ENCODE data around the gene ADARB1.

Gene ADARB1

GRCh38 chr21:45074818-45075595 is 627 bp downstream of the ADARB1 start:
- no peak for DNase-seq (ENCODE audit: low read depth in 2 of 2)

GRCh38 chr21:45075596-45076244 is 1.3 kb downstream of the ADARB1 start:
- no peak for DNase-seq (ENCODE audit: low read depth in 2 of 2)

GRCh38 chr21:45076245-45076711 is 1.9 kb downstream of the ADARB1 start:
- DNase-seq (ENCODE audit: low read depth in 2 of 2): no peak

- DNase-seq (ENCODE audit: low read depth in 2 of 2): no peak
Observed at GRCh38 chr21:45078371-45078770, 4.0 kb downstream of the ADARB1 start.

GRCh38 chr21:45078877-45079281 is 4.5 kb downstream of the ADARB1 start:
- DNase-seq (ENCODE audit: low read depth in 2 of 2): peak; percentile 58 to 75

GRCh38 chr21:45079351-45079750 is 5.0 kb downstream of the ADARB1 start:
- DNase-seq (ENCODE audit: low read depth in 2 of 2): no peak

- no peak for DNase-seq (ENCODE audit: low read depth in 2 of 2)
Observed at GRCh38 chr21:45080232-45080631, 5.9 kb downstream of the ADARB1 start.

- DNase-seq (ENCODE audit: low read depth in 2 of 2): peak in 1 of 2 donors; percentile 26
Observed at GRCh38 chr21:45080639-45081414, 6.4 kb downstream of the ADARB1 start.

GRCh38 chr21:45081636-45082035 is 7.3 kb downstream of the ADARB1 start:
- no peak for DNase-seq (ENCODE audit: low read depth in 2 of 2)

GRCh38 chr21:45082736-45083135 is 8.4 kb downstream of the ADARB1 start:
- no peak for DNase-seq (ENCODE audit: low read depth in 2 of 2)

GRCh38 chr21:45084121-45084520 is 9.7 kb downstream of the ADARB1 start:
- no peak for DNase-seq (ENCODE audit: low read depth in 2 of 2)

- DNase-seq (ENCODE audit: low read depth in 2 of 2): no peak
Observed at GRCh38 chr21:45084881-45085536, 10.6 kb downstream of the ADARB1 start.

- no peak for DNase-seq (ENCODE audit: low read depth in 2 of 2)
Observed at GRCh38 chr21:45085700-45086099, 11.3 kb downstream of the ADARB1 start.

GRCh38 chr21:45086337-45086958 is 12.1 kb downstream of the ADARB1 start:
- DNase-seq (ENCODE audit: low read depth in 2 of 2): no peak

- no peak for DNase-seq (ENCODE audit: low read depth in 2 of 2)
Observed at GRCh38 chr21:45087022-45087823, 12.8 kb downstream of the ADARB1 start.

- DNase-seq (ENCODE audit: low read depth in 2 of 2): no peak
Observed at GRCh38 chr21:45088116-45088515, 13.7 kb downstream of the ADARB1 start.

GRCh38 chr21:45088729-45089128 is 14.3 kb downstream of the ADARB1 start:
- DNase-seq (ENCODE audit: low read depth in 2 of 2): no peak

GRCh38 chr21:45089964-45090363 is 15.6 kb downstream of the ADARB1 start:
- DNase-seq (ENCODE audit: low read depth in 2 of 2): no peak

GRCh38 chr21:45090966-45091365 is 16.6 kb downstream of the ADARB1 start:
- no peak for DNase-seq (ENCODE audit: low read depth in 2 of 2)

GRCh38 chr21:45091550-45092322 is 17.4 kb downstream of the ADARB1 start:
- no peak for DNase-seq (ENCODE audit: low read depth in 2 of 2)
